Dermis microvascular lymphatic vessel endothelial cell (primary cell): ENCODE results near the gene KANSL1L. TPM values are rescaled to one million over a fixed set of nuclear protein-coding genes. Genes with fewer than 3 reads are reported as not detected.
A peak's percentile ranks its signal among the peaks of the same experiment; 100 is the strongest.

Experiments
- DNase-seq, 2 donors: peaks; one replicate each; pipeline versions ENCODE4 v3.0.0 to v3.0.0-alpha.2; 2010; ENCODE audit warnings: low read depth in 2 of 2
- total RNA-seq: library from RNA; depleted of rRNA; stranded (reverse); fragments of >200 nt; gene quantifications from 2 replicates; pipeline ENCODE4 v1.2.1, GENCODE V29; 2014

Gene KANSL1L
- total RNA-seq, 1 donor from 2014 or later, result 12.2 TPM

DNA sequence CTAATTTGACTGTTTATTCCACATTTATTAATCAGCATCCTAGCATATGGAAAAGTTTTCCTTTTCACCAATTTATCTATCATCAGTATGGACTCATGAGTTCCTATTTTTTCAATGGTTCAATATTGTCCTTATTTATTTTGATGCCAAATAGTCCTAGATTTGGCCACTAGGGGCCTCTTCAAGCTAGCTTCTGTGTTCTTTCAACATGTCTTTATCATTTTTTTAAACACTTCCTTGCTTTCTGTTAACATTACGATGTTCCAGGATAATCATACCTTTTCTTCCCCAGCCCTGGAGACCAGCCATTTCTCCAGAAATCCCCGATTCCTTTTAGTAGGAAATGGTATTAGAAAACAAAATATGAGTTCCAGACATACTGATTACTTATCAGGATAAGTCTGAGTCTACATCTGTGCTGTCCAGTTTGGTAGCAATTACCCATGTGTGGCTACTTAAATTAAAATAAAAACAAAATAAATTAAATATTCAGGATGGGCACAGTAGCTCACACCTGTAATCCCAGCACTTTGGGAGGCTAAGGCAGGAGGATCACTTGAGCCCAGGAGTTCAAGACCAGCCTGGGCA is 98.2 kb downstream of the KANSL1L start:
- peak; percentile 28 to 66 for DNase-seq

GRCh38 chr2:210072493-210072892 is 98.7 kb downstream of the KANSL1L start:
- no peak for DNase-seq

- no peak for DNase-seq
Measured at GRCh38 chr2:210063306-210063705, 107.9 kb downstream of the KANSL1L start.

- no peak for DNase-seq
Measured at GRCh38 chr2:210055825-210056224, 115.4 kb downstream of the KANSL1L start.

GRCh38 chr2:210054696-210055095 is 116.5 kb downstream of the KANSL1L start:
- DNase-seq, result no peak

DNA sequence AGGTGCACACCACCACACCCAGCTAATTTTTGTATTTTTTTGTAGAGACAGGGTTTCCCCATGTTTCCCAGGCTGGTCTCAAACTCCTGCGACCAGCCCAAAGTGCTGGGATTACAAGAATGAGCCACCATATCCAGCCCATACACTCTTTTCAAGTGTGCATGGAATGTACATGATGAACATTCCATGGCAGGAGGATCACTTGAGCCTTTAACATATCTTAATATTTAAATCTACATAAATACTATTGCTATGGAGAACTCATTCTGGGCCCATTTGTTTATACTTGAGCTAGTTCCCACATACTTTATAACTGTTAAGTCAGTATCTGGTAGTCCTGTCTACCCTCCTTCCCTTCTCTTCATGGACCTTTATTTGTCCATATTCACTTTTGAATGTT is 120.3 kb downstream of the KANSL1L start:
- DNase-seq, result no peak

- no peak for DNase-seq
Measured at GRCh38 chr2:210049831-210050230, 121.4 kb downstream of the KANSL1L start.

DNA sequence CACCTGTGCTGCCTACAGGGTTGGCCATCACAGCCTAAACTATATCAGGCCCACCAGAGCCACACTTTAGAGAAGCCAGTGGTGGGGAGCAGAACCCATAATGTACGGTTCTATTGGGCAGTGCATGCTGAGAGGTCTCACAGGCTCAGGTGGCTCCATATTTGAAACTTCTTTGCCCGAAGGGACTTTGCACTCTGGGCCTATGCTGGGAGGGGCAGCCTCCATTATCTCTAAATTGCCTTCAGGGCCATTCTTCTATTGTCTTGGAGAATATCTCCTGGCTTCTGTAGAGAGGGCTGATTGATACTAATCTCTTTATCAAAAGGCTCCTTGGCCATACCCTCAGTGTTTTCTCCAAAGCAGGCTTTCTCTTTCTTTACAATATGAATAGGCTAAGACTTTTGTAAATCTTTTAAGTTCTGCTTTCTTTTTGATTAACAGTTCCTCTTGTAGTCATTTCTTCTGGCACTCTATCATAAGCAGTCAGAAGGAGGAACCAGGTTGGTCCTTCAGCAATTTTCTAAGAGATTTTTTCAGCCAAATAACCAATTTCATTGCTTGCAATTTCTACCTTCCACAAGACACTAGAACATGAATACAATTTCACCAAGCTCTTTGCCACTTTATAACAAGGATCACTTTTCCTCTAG is 124.2 kb downstream of the KANSL1L start:
- no peak for DNase-seq

GRCh38 chr2:210038078-210038477 is 133.1 kb downstream of the KANSL1L start:
- DNase-seq, result no peak

- DNase-seq, result no peak
Measured at GRCh38 chr2:210035679-210036078, 135.5 kb downstream of the KANSL1L start.

- DNase-seq, result no peak
Measured at GRCh38 chr2:210034087-210034683, 137.0 kb downstream of the KANSL1L start.

- DNase-seq, result no peak
Measured at GRCh38 chr2:210028178-210028577, 143.0 kb downstream of the KANSL1L start.

DNA sequence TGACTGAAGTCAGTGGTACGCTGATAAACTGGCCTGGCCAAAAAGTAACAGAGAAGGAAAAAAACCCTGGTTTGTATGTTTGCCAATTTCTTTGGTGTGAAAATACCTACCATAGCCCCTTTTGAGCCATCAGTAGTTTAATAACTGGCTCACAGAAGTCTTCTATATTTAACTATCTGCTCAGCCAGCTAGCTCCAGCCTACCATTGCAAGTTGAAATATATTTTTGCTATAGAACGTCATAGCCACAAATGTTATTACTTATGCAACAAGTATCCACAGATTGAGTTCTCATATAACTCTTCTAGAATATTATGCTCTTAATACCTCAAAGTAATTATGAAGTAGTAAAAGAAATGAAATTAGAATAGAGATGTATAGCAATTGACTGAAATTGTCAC is 143.6 kb downstream of the KANSL1L start:
- DNase-seq, result no peak

DNA sequence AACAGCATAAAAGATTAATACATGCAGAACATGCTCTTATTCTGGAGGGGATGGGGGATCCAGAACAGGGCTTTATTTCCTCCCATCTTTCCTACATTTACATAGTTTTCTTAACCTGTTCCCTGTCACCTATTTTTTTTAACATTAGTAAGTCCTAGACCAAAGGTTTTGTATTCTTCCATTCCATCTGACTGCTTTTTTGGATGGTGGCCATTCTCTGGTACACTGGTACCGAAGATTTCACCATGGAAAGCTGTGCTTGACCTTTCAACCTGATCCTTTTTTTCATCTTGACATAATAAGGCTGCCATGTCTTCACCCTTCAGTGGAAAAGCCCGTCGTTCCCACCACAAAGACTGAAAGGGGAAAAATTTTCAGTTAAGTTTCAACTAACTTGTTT is 148.4 kb downstream of the KANSL1L start:
- no peak for DNase-seq

DNA sequence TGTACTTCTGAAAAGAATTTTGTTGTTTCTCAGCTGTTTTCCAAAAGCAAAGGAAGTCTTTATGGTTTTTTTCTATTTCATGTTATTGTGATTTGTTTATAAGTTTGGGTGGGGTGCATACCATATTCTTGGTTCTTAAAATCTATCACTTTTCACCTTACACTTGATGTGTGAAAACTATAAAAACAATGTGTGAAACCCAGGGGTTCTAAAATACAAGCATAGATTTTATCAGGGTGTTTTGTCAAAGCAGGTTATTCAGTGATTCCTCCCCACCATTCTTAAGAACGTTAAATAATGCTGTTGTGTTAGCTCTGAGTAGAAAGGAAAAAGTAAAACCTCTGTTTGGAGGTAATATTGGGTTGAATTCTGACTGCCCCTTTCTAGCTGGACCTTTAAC is 151.1 kb downstream of the KANSL1L start:
- DNase-seq, result no peak

DNA sequence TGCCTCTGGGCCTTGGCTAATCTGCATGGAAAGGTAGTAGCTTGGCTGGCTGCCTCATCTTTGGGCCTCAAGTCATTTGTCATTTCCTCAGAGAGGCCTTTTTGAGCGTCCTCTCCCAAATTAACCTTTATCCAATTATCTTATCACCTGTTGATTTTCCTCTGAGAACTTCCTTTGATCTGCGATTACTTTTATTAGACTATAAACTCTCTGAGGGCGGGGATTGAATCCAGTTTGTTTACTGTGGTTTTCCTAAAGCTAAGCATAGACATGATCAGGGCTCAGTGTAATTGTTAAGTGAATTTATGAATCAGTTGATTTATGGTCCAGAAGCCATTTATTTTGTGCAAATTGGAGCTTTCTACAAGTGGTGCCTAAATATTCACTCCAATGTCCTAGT is 161.3 kb downstream of the KANSL1L start:
- DNase-seq, result no peak

DNA sequence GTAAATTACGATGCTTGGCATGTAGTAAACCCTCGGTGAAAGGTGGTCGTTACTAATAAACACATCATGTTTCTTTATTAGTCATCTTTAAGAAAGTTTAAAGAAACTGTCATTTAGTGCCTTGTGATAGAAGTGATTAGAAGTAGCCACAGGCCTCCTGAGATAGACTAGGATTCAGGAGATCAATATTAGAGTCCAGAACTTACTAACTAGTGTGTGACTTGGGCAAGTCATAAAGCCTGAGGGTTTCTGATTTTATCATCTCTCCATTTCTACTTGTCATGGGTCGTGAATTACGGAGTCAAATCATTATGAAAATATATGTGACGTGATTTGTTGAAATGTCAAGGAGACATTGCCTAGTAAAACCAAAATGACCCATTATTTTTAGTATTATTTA is 162.1 kb downstream of the KANSL1L start:
- DNase-seq, result no peak

- peak in 1 of 2 donors; percentile 29 for DNase-seq
Measured at GRCh38 chr2:210007895-210008294, 163.3 kb downstream of the KANSL1L start.

GRCh38 chr2:210004881-210005280 is 166.3 kb downstream of the KANSL1L start:
- DNase-seq, result no peak

- DNase-seq, result no peak
Measured at GRCh38 chr2:210003359-210003758, 167.8 kb downstream of the KANSL1L start.

DNA sequence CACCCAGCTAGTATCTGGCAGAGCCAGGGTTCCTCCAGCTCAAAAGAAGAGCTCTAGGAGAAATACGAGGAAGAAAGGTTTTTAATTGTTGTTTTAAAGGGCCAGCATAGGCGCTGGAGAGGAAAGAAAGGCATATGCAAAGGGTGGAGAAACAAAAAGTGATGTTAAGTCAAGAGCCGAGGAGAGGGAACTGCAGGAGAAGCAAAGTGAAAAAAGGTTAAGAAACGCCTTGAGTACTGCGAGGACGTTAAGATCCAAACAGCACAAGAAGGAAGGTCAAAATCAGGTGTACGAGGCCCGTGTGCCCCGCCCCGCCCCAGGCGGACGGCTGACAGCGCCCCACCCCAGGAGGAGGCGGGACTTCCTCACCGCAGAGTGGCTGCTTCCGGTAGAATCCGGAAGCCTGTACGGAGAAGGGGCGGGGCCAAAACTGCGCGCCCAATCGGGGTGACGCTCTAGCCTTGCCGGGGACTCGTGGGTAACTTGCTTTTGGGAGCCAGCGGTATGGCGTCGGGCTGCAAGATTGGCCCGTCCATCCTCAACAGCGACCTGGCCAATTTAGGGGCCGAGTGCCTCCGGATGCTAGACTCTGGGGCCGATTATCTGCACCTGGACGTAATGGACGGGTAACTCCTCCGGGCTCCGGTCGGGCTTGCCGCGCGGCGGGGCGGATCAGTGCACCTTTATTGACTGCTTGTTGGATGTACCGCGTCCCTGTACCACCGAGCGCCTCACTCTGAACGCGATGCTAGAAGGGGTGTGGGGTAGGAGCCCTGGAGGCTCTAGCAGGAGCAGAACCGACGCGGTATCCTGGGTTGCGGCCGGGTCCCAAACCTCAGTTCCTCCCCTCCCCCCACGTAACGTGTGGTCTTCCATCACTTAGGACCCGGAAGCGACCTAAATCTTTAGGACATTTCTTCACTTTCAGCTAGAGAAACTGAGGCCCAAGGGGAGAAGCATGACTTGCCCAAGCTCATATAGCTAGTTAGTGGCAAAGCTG is 168.8 kb downstream of the KANSL1L start, which contains the start of gene RPE:
Gene RPE (plus strand): TSS at position 481 of the 1,000 bp plus-strand sequence. CDS start 24 bp downstream, at position 505.
- DNase-seq, result peak; percentile 78 to 93
